PFSK-1 (cell line): ENCODE measurements around the gene SOX13.

Experiments
- FOXP2 ChIP-seq: optimal IDR thresholded peaks from 2 replicates; pipeline ENCODE3; 2011; ENCODE audit warnings: borderline replicate concordance, control low read depth, inconsistent platforms; ENCODE audit not compliant: insufficient read depth; ENCODE audit errors: extremely low read length, extremely low read depth
- POLR2AphosphoS5 ChIP-seq: IDR thresholded peaks from 2 replicates; pipeline ENCODE4 v1.6.1; 2012; ENCODE audit warnings: low read depth, mild to moderate bottlenecking, control low read depth, low read length, moderate library complexity
- REST ChIP-seq, 2 experiments: IDR thresholded peaks; 2 replicates each; pipeline versions ENCODE4 v1.6.1 to v1.8.0; 2011 to 2012; ENCODE audit warnings: low read depth in 2 of 2, low read length in 2 of 2, control low read depth in 1 of 2, inconsistent platforms in 1 of 2, mild to moderate bottlenecking in 1 of 2, moderate library complexity in 1 of 2; ENCODE audit not compliant: insufficient read depth in 1 of 2
- SIN3A ChIP-seq: IDR thresholded peaks from 2 replicates; pipeline ENCODE4 v1.6.1; 2012; ENCODE audit warnings: mild to moderate bottlenecking, low read length, moderate library complexity, borderline replicate concordance; ENCODE audit not compliant: insufficient read depth
- TAF1 ChIP-seq: IDR thresholded peaks from 2 replicates; pipeline ENCODE4 v1.6.1; 2012; ENCODE audit warnings: low read length, control low read depth, borderline replicate concordance; ENCODE audit not compliant: insufficient read depth

SOX13 gene

GRCh38 chr1:204062106-204062505 is 10.8 kb upstream of the SOX13 start:
- no peak for TF ChIP-seq SIN3A
- no peak for TF ChIP-seq POLR2AphosphoS5
- no peak for TF ChIP-seq FOXP2
- no peak for TF ChIP-seq REST (IDR thresholded peaks at IDR 0.05; ENCODE audit: insufficient read depth in 1 of 2, low read depth in 2 of 2, low read length in 2 of 2)
- TF ChIP-seq TAF1: no peak

- TF ChIP-seq FOXP2: no peak
- no peak for TF ChIP-seq SIN3A
- TF ChIP-seq POLR2AphosphoS5: no peak
- TF ChIP-seq TAF1: no peak
- TF ChIP-seq REST (IDR thresholded peaks at IDR 0.05; ENCODE audit: insufficient read depth in 1 of 2, low read depth in 2 of 2, low read length in 2 of 2): no peak
Observed at GRCh38 chr1:204065174-204065985, 7.5 kb upstream of the SOX13 start.

- TF ChIP-seq POLR2AphosphoS5 (no peak), REST (IDR thresholded peaks at IDR 0.05; ENCODE audit: insufficient read depth in 1 of 2, low read depth in 2 of 2, low read length in 2 of 2) (no peak), FOXP2 (no peak), TAF1 (no peak), SIN3A (no peak)
Observed at GRCh38 chr1:204065986-204066300, 7.0 kb upstream of the SOX13 start.

GRCh38 chr1:204067935-204068334 is 5.0 kb upstream of the SOX13 start:
- no peak for TF ChIP-seq REST (IDR thresholded peaks at IDR 0.05; ENCODE audit: insufficient read depth in 1 of 2, low read depth in 2 of 2, low read length in 2 of 2)
- TF ChIP-seq FOXP2: no peak
- TF ChIP-seq POLR2AphosphoS5: no peak
- no peak for TF ChIP-seq SIN3A
- TF ChIP-seq TAF1: no peak

- TF ChIP-seq TAF1 (no peak), REST (IDR thresholded peaks at IDR 0.05; ENCODE audit: insufficient read depth in 1 of 2, low read depth in 2 of 2, low read length in 2 of 2) (no peak), POLR2AphosphoS5 (no peak), SIN3A (no peak), FOXP2 (no peak)
Observed at GRCh38 chr1:204069887-204070286, 3.0 kb upstream of the SOX13 start.
